Fibroblast of pulmonary artery (primary cell): ENCODE results near the gene FKRP.

Experiments used
- DNase-seq: peaks from one replicate; pipeline ENCODE4 v3.0.0-alpha.2; 2010; ENCODE audit warnings: low read depth
- H3K4me3 ChIP-seq: replicated peaks from 2 replicates; pipeline ENCODE4 v1.5.1; 2011; ENCODE audit warnings: low read depth, mild to moderate bottlenecking, control low read depth, low read length, moderate library complexity
- CTCF ChIP-seq: IDR thresholded peaks from 2 replicates; pipeline ENCODE4 v1.5.1; 2011; ENCODE audit warnings: mild to moderate bottlenecking, control low read depth, low read length, inconsistent platforms; ENCODE audit errors: missing control alignments

FKRP gene

GRCh38 chr19:46745521-46746280, at the start of gene FKRP:
FKRP (plus strand) TSS chr19:46746057; CDS start chr19:46755451, 9,394 bp downstream.
- no peak for DNase-seq
- no peak for TF ChIP-seq CTCF
- H3K4me3 ChIP-seq = peak within 1 kb of the TSS; percentile 74

GRCh38 chr19:46696866-46697203, 49.0 kb upstream of the FKRP start:
- H3K4me3 ChIP-seq = no peak overlapping the region

DNA sequence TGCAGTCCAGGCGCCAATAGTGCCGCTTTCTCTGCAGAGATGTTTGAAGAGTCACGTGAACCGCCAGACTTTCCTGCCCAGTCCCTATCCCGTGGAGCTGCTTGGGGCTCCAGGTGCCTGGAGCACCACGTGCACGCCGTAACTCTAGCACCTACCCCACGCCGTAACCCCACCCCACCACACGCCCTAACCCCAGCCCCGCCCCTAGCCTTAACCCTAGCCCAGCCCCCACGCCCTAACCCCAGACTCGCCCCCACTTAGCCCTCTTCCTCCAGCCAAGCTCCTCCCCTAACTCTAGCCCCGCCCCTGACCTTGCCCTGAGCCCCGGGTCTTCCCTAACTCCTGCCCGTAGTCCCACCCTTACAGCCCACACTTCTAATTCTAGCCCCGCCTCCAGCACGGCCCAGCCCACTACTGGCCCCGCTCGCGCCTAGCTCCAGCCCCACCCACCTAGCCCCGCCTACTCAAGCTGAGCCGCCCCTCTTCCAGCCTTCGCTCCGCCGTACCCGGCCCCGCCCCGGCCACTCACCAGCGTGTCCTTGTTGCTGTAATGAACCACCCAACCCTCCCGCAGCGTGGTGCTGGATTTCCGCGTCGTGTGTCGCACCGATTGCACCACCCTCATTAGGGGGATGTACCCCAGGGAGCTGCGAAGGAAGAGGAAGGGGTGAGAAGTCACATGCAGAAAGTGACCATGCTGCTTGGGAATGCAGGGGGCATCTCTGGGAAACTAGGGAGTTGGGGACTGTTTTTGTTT, 48.5 kb upstream of the FKRP start:
- no peak for TF ChIP-seq CTCF
- H3K4me3 ChIP-seq = no peak overlapping the region
- peak; percentile 53 for DNase-seq

More at GRCh38 chr19:46696866-46697203, 49.0 kb upstream of the FKRP start:
- TF ChIP-seq CTCF = no peak
- no peak for DNase-seq

DNA sequence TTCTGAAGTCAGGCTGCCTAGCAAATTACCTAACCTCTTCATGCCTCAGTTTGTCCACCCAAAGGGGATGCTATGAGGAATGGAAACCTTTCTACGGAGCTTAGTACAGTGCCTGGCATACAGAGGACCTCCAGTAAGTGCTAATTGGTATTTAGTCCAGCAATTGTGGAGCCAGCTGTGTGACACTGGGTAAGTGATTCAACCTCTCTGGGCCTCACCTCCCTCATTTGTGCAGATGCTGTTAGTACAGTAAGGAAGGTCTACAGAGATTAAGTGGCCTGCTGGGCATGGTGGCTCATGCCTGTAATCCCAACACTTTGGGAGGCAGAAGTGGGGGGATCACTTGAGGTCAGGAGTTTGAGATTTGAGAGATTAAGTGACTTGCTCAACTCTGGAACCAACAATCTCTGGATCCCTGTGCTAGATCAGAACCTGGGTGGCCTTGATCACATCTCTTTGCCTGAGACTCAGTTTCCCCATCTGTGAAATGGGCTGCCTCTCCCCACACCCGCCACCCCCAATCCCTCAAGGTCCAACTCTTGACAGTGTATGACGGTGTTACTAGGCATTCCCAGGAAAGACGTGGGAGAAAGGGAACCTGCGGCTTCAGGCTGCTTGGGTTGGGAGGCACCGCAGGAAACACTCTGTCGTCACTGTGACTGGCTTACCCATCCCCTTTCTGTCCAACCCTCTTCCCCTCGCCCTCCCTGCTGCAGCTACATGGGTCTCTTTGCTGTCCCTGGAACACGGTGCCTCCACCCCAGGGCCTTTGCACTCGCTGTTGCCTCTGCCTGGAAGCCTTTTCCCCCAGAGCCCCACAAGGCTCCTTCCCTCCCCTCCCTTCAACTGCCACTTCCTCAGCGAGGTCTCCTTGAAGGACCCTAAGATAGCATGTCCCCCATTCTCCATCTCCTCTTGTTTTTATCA, 47.2 kb upstream of the FKRP start:
- no peak overlapping the region for H3K4me3 ChIP-seq
- no peak for DNase-seq
- no peak for TF ChIP-seq CTCF

- DNase-seq = no peak
- no peak overlapping the region for H3K4me3 ChIP-seq
- no peak for TF ChIP-seq CTCF
Observed at GRCh38 chr19:46700704-46701103, 45.2 kb upstream of the FKRP start.

- H3K4me3 ChIP-seq = no peak overlapping the region
- peak; percentile 55 for DNase-seq
- TF ChIP-seq CTCF = peak; percentile 93
Observed at GRCh38 chr19:46704379-46705076, 41.3 kb upstream of the FKRP start.
